ENCODE measurements around the gene MKNK2.
"Not testable (repeated sequence)": the region's sequence is repeated elsewhere in the genome, so short reads cannot be mapped to it uniquely, and the experiment has no call there.

MKNK2 gene

GRCh38 chr19:1989513-1990229 is 61.4 kb downstream of the MKNK2 start:
- DNase-seq = no peak

GRCh38 chr19:1988464-1988863 is 62.6 kb downstream of the MKNK2 start:
- DNase-seq = not testable (repeated sequence)

Measured in Kasumi-1 (cell line).